ENCODE data around the gene ATP2B3.

Gene ATP2B3

DNA sequence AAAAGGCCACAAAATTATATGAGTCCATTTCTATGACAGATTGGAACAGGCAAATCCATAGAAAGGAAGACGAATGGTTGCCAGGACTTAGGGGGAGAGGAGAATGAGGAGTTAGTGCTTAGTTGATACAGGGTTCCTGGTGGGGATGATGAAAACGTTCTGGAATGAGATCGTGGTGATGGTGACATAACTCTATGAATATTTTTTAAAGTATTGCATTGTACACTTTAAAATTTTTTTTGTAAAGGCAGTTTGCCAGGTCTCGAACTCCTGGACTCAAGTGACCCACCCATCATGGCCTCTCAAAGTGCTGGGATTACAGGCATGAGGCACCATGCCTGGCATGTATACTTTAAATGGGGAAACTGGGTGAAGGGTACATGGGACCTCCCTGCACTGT, 91.4 kb downstream of the ATP2B3 start:
- no peaks in the 10 kb centered on the region for H3K79me2 ChIP-seq (ENCODE audit: low read length)
- H2AFZ ChIP-seq (ENCODE audit: low read length): no peak overlapping the region
- no peaks in the 10 kb centered on the region for H3F3A ChIP-seq (ENCODE audit: insufficient read depth, low read length)
- no peaks in the 10 kb centered on the region for H3K9me3 ChIP-seq (replicated peaks; ENCODE audit: insufficient read depth, low read length)
- DNase-seq: no peak
- H3K4me1 ChIP-seq (ENCODE audit: low read length): no peaks in the 10 kb centered on the region
- no peak overlapping the region for H3K4me2 ChIP-seq (ENCODE audit: low read depth, low read length)
- H3K4me3 ChIP-seq (ENCODE audit: low read length): no peak overlapping the region
- H3K27me3 ChIP-seq (replicated peaks; ENCODE audit: insufficient read depth, low read length): peaks cover 42% of the 10 kb centered on the region
- H3K36me3 ChIP-seq (replicated peaks; ENCODE audit: insufficient read depth, low read length): no peaks in the 10 kb centered on the region
- TF ChIP-seq, protein P1, sequence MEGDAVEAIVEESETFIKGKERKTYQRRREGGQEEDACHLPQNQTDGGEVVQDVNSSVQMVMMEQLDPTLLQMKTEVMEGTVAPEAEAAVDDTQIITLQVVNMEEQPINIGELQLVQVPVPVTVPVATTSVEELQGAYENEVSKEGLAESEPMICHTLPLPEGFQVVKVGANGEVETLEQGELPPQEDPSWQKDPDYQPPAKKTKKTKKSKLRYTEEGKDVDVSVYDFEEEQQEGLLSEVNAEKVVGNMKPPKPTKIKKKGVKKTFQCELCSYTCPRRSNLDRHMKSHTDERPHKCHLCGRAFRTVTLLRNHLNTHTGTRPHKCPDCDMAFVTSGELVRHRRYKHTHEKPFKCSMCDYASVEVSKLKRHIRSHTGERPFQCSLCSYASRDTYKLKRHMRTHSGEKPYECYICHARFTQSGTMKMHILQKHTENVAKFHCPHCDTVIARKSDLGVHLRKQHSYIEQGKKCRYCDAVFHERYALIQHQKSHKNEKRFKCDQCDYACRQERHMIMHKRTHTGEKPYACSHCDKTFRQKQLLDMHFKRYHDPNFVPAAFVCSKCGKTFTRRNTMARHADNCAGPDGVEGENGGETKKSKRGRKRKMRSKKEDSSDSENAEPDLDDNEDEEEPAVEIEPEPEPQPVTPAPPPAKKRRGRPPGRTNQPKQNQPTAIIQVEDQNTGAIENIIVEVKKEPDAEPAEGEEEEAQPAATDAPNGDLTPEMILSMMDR (IDR thresholded peaks at IDR 0.05; ENCODE audit: low read length): no peak
- TF ChIP-seq EZH2 (optimal IDR thresholded peaks at IDR 0.05; ENCODE audit: low read depth, low read length) (no peak), EZH2phosphoT487 (IDR thresholded peaks at IDR 0.05; ENCODE audit: low read length) (no peak)
- H3K9ac ChIP-seq (ENCODE audit: low read length): no peak overlapping the region
- H3K9me2 ChIP-seq (replicated peaks; ENCODE audit: insufficient read depth, low read length): no peaks in the 10 kb centered on the region
- no peak overlapping the region for H3K27ac ChIP-seq (ENCODE audit: low read length)
- H4K20me1 ChIP-seq (ENCODE audit: insufficient read depth, low read length): no peaks in the 10 kb centered on the region

DNA sequence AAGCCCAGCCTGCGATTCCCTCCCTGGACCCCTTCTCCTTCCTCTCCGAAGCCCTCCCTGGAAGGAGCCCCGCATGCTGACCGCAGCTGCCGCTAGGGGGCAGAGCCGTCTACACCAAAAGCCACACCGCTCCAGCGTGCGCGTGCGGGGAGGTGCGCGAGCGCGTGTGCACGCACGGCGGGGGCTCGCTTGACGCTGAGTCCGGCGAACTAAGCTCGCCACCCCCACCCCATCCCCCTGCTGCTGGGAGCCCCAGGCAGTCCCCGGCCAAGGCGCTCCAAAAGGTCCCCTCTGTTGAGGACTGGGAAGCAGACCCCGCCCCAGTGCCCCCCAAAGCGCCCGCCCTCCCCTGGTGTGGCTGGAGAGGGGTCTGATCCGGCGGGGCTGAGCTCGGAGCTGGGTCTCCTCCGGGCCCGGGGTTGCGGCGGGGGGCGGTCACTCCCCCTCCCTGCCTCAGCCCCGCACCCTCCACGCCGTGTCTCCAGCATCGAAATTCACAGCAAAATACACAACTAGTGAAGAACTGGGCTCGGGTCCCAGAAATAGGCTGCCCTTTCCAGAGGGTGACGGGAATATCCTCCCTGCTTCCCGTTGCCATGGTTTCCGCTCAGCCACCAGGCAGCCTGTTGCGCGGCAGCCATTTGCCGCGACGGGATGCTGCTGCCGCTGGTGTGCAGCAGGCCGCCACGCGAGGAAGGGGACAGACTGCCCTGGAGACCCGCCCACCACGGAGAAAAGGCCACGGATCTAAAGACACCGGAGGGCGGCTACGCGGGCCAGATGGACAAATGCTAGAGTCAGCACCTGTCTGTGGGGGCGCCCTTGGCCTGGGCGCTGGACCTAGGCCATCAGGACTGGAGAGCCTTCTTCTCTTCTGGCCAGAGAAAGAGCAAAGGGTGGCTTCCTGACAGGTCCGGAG, 92.7 kb downstream of the ATP2B3 start:
- Histone ChIP-seq H3K27ac (ENCODE audit: low read length) (no peak overlapping the region), H2AFZ (ENCODE audit: low read length) (no peak overlapping the region)

DNA sequence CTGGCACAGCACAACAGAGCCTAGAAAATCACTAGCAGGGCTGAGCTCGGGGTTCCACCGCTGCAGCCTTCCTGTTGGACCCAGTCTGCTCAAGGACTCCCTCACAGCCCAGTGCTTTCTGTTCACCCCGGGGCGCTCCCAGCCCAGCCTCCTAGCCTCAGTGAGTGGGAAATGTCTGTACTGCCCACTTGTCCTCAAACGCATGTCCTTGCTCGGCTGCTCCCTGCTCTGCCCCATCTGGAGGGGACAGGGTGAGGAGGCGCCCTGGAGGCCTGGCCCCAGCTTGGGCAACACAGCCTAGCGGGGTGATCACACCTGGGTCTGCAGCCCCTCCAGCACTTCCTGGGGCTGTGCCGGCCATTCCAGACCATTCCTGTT, 93.4 kb downstream of the ATP2B3 start:
- Histone ChIP-seq H3K9me3 (replicated peaks; ENCODE audit: insufficient read depth, low read length) (no peaks in the 10 kb centered on the region), H3F3A (ENCODE audit: insufficient read depth, low read length) (no peaks in the 10 kb centered on the region), H2AFZ (ENCODE audit: low read length) (no peak overlapping the region), H3K79me2 (ENCODE audit: low read length) (no peaks in the 10 kb centered on the region), H3K4me2 (ENCODE audit: low read depth, low read length) (no peak overlapping the region), H3K4me1 (ENCODE audit: low read length) (no peaks in the 10 kb centered on the region), H4K20me1 (ENCODE audit: insufficient read depth, low read length) (no peaks in the 10 kb centered on the region), H3K27ac (ENCODE audit: low read length) (no peak overlapping the region), H3K4me3 (ENCODE audit: low read length) (no peak overlapping the region), H3K9ac (ENCODE audit: low read length) (no peak overlapping the region), H3K36me3 (replicated peaks; ENCODE audit: insufficient read depth, low read length) (no peaks in the 10 kb centered on the region), H3K9me2 (replicated peaks; ENCODE audit: insufficient read depth, low read length) (no peaks in the 10 kb centered on the region), H3K27me3 (replicated peaks; ENCODE audit: insufficient read depth, low read length) (peaks cover 60% of the 10 kb centered on the region)
- DNase-seq: no peak
- TF ChIP-seq EZH2 (optimal IDR thresholded peaks at IDR 0.05; ENCODE audit: low read depth, low read length) (no peak), EZH2phosphoT487 (IDR thresholded peaks at IDR 0.05; ENCODE audit: low read length) (no peak)
- TF ChIP-seq, protein P1 (IDR thresholded peaks at IDR 0.05; ENCODE audit: low read length): no peak

More for the DNA sequence above, 92.7 kb downstream of the ATP2B3 start:
- no peak for DNase-seq
- H3K9me3 ChIP-seq (replicated peaks; ENCODE audit: insufficient read depth, low read length): no peaks in the 10 kb centered on the region
- H3K4me2 ChIP-seq (ENCODE audit: low read depth, low read length): peak overlapping the region; percentile 18; the same call in 1 of the 2 replicates
- H3K4me1 ChIP-seq (ENCODE audit: low read length): no peaks in the 10 kb centered on the region
- H3K9me2 ChIP-seq (replicated peaks; ENCODE audit: insufficient read depth, low read length): no peaks in the 10 kb centered on the region
- no peaks in the 10 kb centered on the region for H3K79me2 ChIP-seq (ENCODE audit: low read length)
- H3K9ac ChIP-seq (ENCODE audit: low read length): no peak overlapping the region
- TF ChIP-seq EZH2 (optimal IDR thresholded peaks at IDR 0.05; ENCODE audit: low read depth, low read length): no peak
- TF ChIP-seq, protein P1 (IDR thresholded peaks at IDR 0.05; ENCODE audit: low read length): peak; percentile 51
- no peaks in the 10 kb centered on the region for H4K20me1 ChIP-seq (ENCODE audit: insufficient read depth, low read length)
- H3K4me3 ChIP-seq (ENCODE audit: low read length): no peak overlapping the region
- H3K27me3 ChIP-seq (replicated peaks; ENCODE audit: insufficient read depth, low read length): peaks cover 56% of the 10 kb centered on the region
- no peaks in the 10 kb centered on the region for H3F3A ChIP-seq (ENCODE audit: insufficient read depth, low read length)
- H3K36me3 ChIP-seq (replicated peaks; ENCODE audit: insufficient read depth, low read length): no peaks in the 10 kb centered on the region
